GM23248 (cell line): Measurements from ENCODE around the gene MYH7.

Experiments used
- EZH2 ChIP-seq: fragments of 200-600 bp; sonication (generic); IDR thresholded peaks from 2 replicates; pipeline ENCODE4 v1.6.1; 2018; ENCODE audit warnings: antibody characterized with exemption, mild to moderate bottlenecking; ENCODE audit not compliant: insufficient read depth, poor library complexity, severe bottlenecking
- EZH2phosphoT487 ChIP-seq: fragments of 200-600 bp; sonication (generic); IDR thresholded peaks from 2 replicates; pipeline ENCODE4 v1.6.1; 2018; ENCODE audit warnings: antibody characterized with exemption, moderate library complexity, mild to moderate bottlenecking, low read depth; ENCODE audit not compliant: insufficient read depth

GRCh38 chr14:23430016-23430722, 5.3 kb downstream of the MYH7 start:
- no peak for TF ChIP-seq EZH2
- no peak for TF ChIP-seq EZH2phosphoT487
